GM23338 (cell line): ENCODE measurements around the gene CLDN20. TPM values are rescaled to one million over a fixed set of nuclear protein-coding genes. Genes with fewer than 3 reads are reported as not detected.

ENCODE experiments used
- ATAC-seq: fragments of 200-7000 bp; cut with Tn5 transposase; 3 replicates; pipeline ENCODE4 v1.9.1; 2020
- DNase-seq: peaks from one replicate; pipeline ENCODE4 v3.0.0-alpha.2; 2015; ENCODE audit warnings: low spot score
- H2AFZ ChIP-seq: fragments of 200-600 bp; sonication (generic); 2 replicates; pipeline ENCODE4 v1.8.0; 2016; ENCODE audit warnings: antibody characterized with exemption, mild to moderate bottlenecking, moderate library complexity
- H3F3A ChIP-seq: fragments of 200-600 bp; sonication (generic); replicated peaks from 2 replicates; pipeline ENCODE4 v1.8.0; 2017; ENCODE audit warnings: antibody characterized with exemption, mixed run types, low read depth
- H3K27ac ChIP-seq: fragments of 200-600 bp; sonication (generic); 2 replicates; pipeline ENCODE4 v1.6.1; 2016; ENCODE audit warnings: low read depth
- H3K27me3 ChIP-seq: fragments of 200-600 bp; sonication (generic); 2 replicates; pipeline ENCODE4 v1.8.0; 2016; ENCODE audit warnings: mild to moderate bottlenecking, mixed run types, moderate library complexity; ENCODE audit not compliant: insufficient read depth
- H3K36me3 ChIP-seq: fragments of 200-600 bp; sonication (generic); 2 replicates; pipeline ENCODE4 v1.8.0; 2016; ENCODE audit warnings: mild to moderate bottlenecking; ENCODE audit not compliant: insufficient read depth
- H3K4me1 ChIP-seq: fragments of 200-600 bp; sonication (generic); 2 replicates; pipeline ENCODE4 v1.8.0; 2016; ENCODE audit warnings: mild to moderate bottlenecking, moderate library complexity; ENCODE audit not compliant: insufficient read depth
- H3K4me2 ChIP-seq: fragments of 200-600 bp; sonication (generic); 2 replicates; pipeline ENCODE4 v1.7.1; 2017; ENCODE audit warnings: mixed run types
- H3K4me3 ChIP-seq: fragments of 200-600 bp; sonication (generic); 2 replicates; pipeline ENCODE4 v1.6.1; 2016; ENCODE audit warnings: mixed run types
- H3K79me2 ChIP-seq: fragments of 200-600 bp; sonication (generic); replicated peaks from 2 replicates; pipeline ENCODE4 v1.8.0; 2017; ENCODE audit warnings: mild to moderate bottlenecking; ENCODE audit not compliant: insufficient read depth
- H3K9me2 ChIP-seq: fragments of 200-600 bp; sonication (generic); 2 replicates; pipeline ENCODE4 v1.8.0; 2017; ENCODE audit not compliant: insufficient read depth
- H4K20me1 ChIP-seq: fragments of 200-600 bp; sonication (generic); replicated peaks from 2 replicates; pipeline ENCODE4 v1.8.0; 2017; ENCODE audit warnings: mild to moderate bottlenecking; ENCODE audit not compliant: insufficient read depth
- H3K27ac Mint-ChIP-seq: 2 replicates; pipeline ENCODE4 v1.8.0; 2020; ENCODE audit warnings: inconsistent platforms, mild to moderate bottlenecking, moderate library complexity, mixed read lengths
- H3K27me3 Mint-ChIP-seq: 3 replicates; pipeline ENCODE4 v1.8.0; 2022; ENCODE audit warnings: low read depth, mild to moderate bottlenecking, moderate library complexity, mixed read lengths, inconsistent platforms; ENCODE audit not compliant: insufficient read depth, poor library complexity
- H3K36me3 Mint-ChIP-seq: 3 replicates; pipeline ENCODE4 v1.8.0; 2021; ENCODE audit warnings: low read depth, mild to moderate bottlenecking, inconsistent platforms, moderate library complexity, mixed read lengths
- H3K4me1 Mint-ChIP-seq: 3 replicates; pipeline ENCODE4 v1.8.0; 2020; ENCODE audit warnings: mild to moderate bottlenecking, inconsistent platforms, mixed read lengths
- H3K4me3 Mint-ChIP-seq: 3 replicates; pipeline ENCODE4 v1.8.0; 2021; ENCODE audit warnings: moderate library complexity, mild to moderate bottlenecking, inconsistent platforms, mixed read lengths
- H3K9me3 Mint-ChIP-seq: 3 replicates; pipeline ENCODE4 v1.8.0; 2020; ENCODE audit warnings: moderate library complexity, mild to moderate bottlenecking, inconsistent platforms, mixed read lengths
- CREB1 ChIP-seq: fragments of 250-450 bp; sonication (Bioruptor Pico); IDR thresholded peaks from 2 replicates; pipeline ENCODE4 v1.5.0; 2020; ENCODE audit warnings: low read depth, mild to moderate bottlenecking, moderate library complexity
- CTCF ChIP-seq, 2 experiments: fragments of 200-600 bp in 1 of 2; sonication (generic) in 1 of 2; conservative IDR thresholded peaks; 2 replicates each; pipeline versions ENCODE4 v1.5.1 to v1.6.1; 2016 to 2017; ENCODE audit warnings: antibody characterized with exemption in 2 of 2, low read depth in 2 of 2, mild to moderate bottlenecking in 2 of 2, moderate library complexity in 1 of 2
- ETS1 ChIP-seq: IDR thresholded peaks from 2 replicates; pipeline ENCODE4 v1.6.1; 2016; ENCODE audit warnings: antibody characterized with exemption
- EZH2 ChIP-seq: fragments of 200-600 bp; sonication (generic); IDR thresholded peaks from one replicate; pipeline ENCODE4 v1.8.0; 2017; ENCODE audit warnings: antibody characterized with exemption, mild to moderate bottlenecking, low read depth; ENCODE audit not compliant: unreplicated experiment
- EZH2phosphoT487 ChIP-seq: fragments of 200-600 bp; sonication (generic); IDR thresholded peaks from one replicate; pipeline ENCODE4 v1.8.1; 2018; ENCODE audit warnings: antibody characterized with exemption; ENCODE audit not compliant: unreplicated experiment
- JUNB ChIP-seq: IDR thresholded peaks from one replicate; pipeline ENCODE4 v1.6.1; 2016; ENCODE audit warnings: antibody characterized with exemption; ENCODE audit not compliant: unreplicated experiment
- NANOG ChIP-seq: IDR thresholded peaks from 2 replicates; pipeline ENCODE4 v1.6.1; 2016; ENCODE audit warnings: antibody characterized with exemption, borderline replicate concordance
- POLR2AphosphoS5 ChIP-seq: IDR thresholded peaks from 2 replicates; pipeline ENCODE4 v1.6.1; 2016; ENCODE audit warnings: antibody characterized with exemption, low read depth
- STAT1 ChIP-seq: IDR thresholded peaks from one replicate; pipeline ENCODE4 v1.6.1; 2016; ENCODE audit warnings: antibody characterized with exemption; ENCODE audit not compliant: unreplicated experiment
- ZNF114 ChIP-seq: fragments of 250-450 bp; sonication (Bioruptor Pico); IDR thresholded peaks from 2 replicates; pipeline ENCODE4 v1.5.0; 2020; ENCODE audit warnings: mild to moderate bottlenecking, moderate library complexity
- ZNF331 ChIP-seq: fragments of 250-450 bp; sonication (Bioruptor Pico); IDR thresholded peaks from 2 replicates; pipeline ENCODE4 v1.5.0; 2020; ENCODE audit warnings: low read depth, mild to moderate bottlenecking, moderate library complexity
- ZNF462 ChIP-seq: fragments of 250-450 bp; sonication (Bioruptor Pico); IDR thresholded peaks from 2 replicates; pipeline ENCODE4 v1.5.0; 2020; ENCODE audit warnings: mild to moderate bottlenecking, moderate library complexity
- polyA plus RNA-seq: library from polyadenylated mRNA; unstranded; fragments of >200 nt; fragmentation: Nextera tagmentation; extraction: Ambion mirVana; gene quantifications from 2 replicates; pipeline ENCODE4 v1.2.1, GENCODE V29; 2016
- total RNA-seq: library from RNA; depleted of rRNA; stranded (reverse); fragments of >200 nt; shearing (Covaris generic); gene quantifications from 2 replicates; pipeline ENCODE4 v1.2.3, GENCODE V29; 2014
- TF ChIP-seq, protein P1 (sequence below): IDR thresholded peaks from one replicate; pipeline ENCODE4 v1.6.1; 2018; ENCODE audit warnings: antibody characterized with exemption; ENCODE audit not compliant: unreplicated experiment

The CLDN20 gene
- total and polyA plus RNA-seq, 2 experiments from 2014 or later = 0.23 TPM; not detected in 1

- ATAC-seq = peak; percentile 45; the same call in 2 of the 3 replicates
- H3K4me1 Mint-ChIP-seq = peaks cover 13% of the 10 kb centered on the region
- no peaks in the 10 kb centered on the region for H3K79me2 ChIP-seq
- H3K4me3 ChIP-seq = no peak overlapping the region
- no peak overlapping the region for H3K27ac Mint-ChIP-seq
- H3K36me3 ChIP-seq = no peaks in the 10 kb centered on the region
- H2AFZ ChIP-seq = 0 out of 2 replicates have a peak overlapping the region, but pooled peaks have one; percentile 16
- no peaks in the 10 kb centered on the region for H4K20me1 ChIP-seq
- H3K4me1 ChIP-seq = peaks cover 6% of the 10 kb centered on the region; the same call in 1 of the 2 replicates
- H3K27me3 Mint-ChIP-seq = no peaks in the 10 kb centered on the region
- H3K9me2 ChIP-seq = no peaks in the 10 kb centered on the region
- peak; percentile 29 for DNase-seq
- H3K27me3 ChIP-seq = no peaks in the 10 kb centered on the region
- no peaks in the 10 kb centered on the region for H3K36me3 Mint-ChIP-seq
- no peak overlapping the region for H3K4me2 ChIP-seq
- H3K27ac ChIP-seq = no peak overlapping the region
- no peak overlapping the region for H3K4me3 Mint-ChIP-seq
- no peaks in the 10 kb centered on the region for H3F3A ChIP-seq
- TF ChIP-seq EZH2 = no peak
- no peak for TF ChIP-seq CREB1
- TF ChIP-seq ETS1 = no peak
- TF ChIP-seq STAT1 = no peak
- TF ChIP-seq ZNF114 = no peak
- no peak for TF ChIP-seq EZH2phosphoT487
- TF ChIP-seq POLR2AphosphoS5 = no peak
- TF ChIP-seq NANOG = no peak
- TF ChIP-seq ZNF462 (CRISPR knock-in tag) = no peak
- TF ChIP-seq, protein P1, sequence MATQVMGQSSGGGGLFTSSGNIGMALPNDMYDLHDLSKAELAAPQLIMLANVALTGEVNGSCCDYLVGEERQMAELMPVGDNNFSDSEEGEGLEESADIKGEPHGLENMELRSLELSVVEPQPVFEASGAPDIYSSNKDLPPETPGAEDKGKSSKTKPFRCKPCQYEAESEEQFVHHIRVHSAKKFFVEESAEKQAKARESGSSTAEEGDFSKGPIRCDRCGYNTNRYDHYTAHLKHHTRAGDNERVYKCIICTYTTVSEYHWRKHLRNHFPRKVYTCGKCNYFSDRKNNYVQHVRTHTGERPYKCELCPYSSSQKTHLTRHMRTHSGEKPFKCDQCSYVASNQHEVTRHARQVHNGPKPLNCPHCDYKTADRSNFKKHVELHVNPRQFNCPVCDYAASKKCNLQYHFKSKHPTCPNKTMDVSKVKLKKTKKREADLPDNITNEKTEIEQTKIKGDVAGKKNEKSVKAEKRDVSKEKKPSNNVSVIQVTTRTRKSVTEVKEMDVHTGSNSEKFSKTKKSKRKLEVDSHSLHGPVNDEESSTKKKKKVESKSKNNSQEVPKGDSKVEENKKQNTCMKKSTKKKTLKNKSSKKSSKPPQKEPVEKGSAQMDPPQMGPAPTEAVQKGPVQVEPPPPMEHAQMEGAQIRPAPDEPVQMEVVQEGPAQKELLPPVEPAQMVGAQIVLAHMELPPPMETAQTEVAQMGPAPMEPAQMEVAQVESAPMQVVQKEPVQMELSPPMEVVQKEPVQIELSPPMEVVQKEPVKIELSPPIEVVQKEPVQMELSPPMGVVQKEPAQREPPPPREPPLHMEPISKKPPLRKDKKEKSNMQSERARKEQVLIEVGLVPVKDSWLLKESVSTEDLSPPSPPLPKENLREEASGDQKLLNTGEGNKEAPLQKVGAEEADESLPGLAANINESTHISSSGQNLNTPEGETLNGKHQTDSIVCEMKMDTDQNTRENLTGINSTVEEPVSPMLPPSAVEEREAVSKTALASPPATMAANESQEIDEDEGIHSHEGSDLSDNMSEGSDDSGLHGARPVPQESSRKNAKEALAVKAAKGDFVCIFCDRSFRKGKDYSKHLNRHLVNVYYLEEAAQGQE = no peak
- no peak for TF ChIP-seq JUNB
- TF ChIP-seq ZNF331 (CRISPR knock-in tag) = no peak
- TF ChIP-seq CTCF (conservative IDR thresholded peaks at IDR 0.05; ENCODE audit: low read depth in 2 of 2) = no peak
- H3K9me3 Mint-ChIP-seq = no peaks in the 10 kb centered on the region
Measured at GRCh38 chr6:155325700-155326516, 62.1 kb downstream of the CLDN20 start.
